Neural crest cell (in vitro differentiated cells): ENCODE results near the gene CSF3. TPM values are rescaled to one million over a fixed set of nuclear protein-coding genes. Genes with fewer than 3 reads are reported as not detected.

Experiments used
- DNase-seq: peaks from one replicate; pipeline ENCODE4 v3.0.0; 2021; ENCODE audit warnings: low read depth, mixed read lengths, low spot score
- H3K27ac Mint-ChIP-seq: one replicate; pipeline ENCODE4 v1.8.0; 2021; ENCODE audit warnings: mild to moderate bottlenecking, mixed read lengths; ENCODE audit not compliant: unreplicated experiment
- H3K27me3 Mint-ChIP-seq: 2 replicates; pipeline ENCODE4 v1.8.0; 2021; ENCODE audit warnings: low read depth, mild to moderate bottlenecking, mixed read lengths
- H3K36me3 Mint-ChIP-seq: 2 replicates; pipeline ENCODE4 v1.8.0; 2021; ENCODE audit warnings: low read depth, mild to moderate bottlenecking, mixed read lengths
- H3K4me1 Mint-ChIP-seq: 2 replicates; pipeline ENCODE4 v1.8.0; 2021; ENCODE audit warnings: mixed read lengths
- H3K4me3 Mint-ChIP-seq: one replicate; pipeline ENCODE4 v1.8.0; 2021; ENCODE audit warnings: mild to moderate bottlenecking, mixed read lengths
- H3K9me3 Mint-ChIP-seq: 2 replicates; pipeline ENCODE4 v1.8.0; 2021; ENCODE audit warnings: mixed read lengths
- CTCF ChIP-seq: fragments of 200-600 bp; sonication (generic); conservative IDR thresholded peaks from 2 replicates; pipeline ENCODE4 v1.5.0; 2021; ENCODE audit warnings: antibody characterized with exemption, mild to moderate bottlenecking
- long read RNA-seq: library from polyadenylated mRNA; unstranded; transcript quantifications from one replicate; pipeline ENCODE4 v2.0.0, GENCODE V29; 2020
- total RNA-seq: library from RNA; stranded (reverse); gene quantifications from 2 replicates; pipeline ENCODE4 v1.2.1, GENCODE V29; 2021

Gene CSF3
- total RNA-seq: not detected in 2 replicates
- long read RNA-seq: 0 reads

- no peak for TF ChIP-seq CTCF
- Mint-ChIP-seq H3K4me1 (peaks cover 12% of the 10 kb centered on the region), H3K36me3 (no peaks in the 10 kb centered on the region), H3K27me3 (peaks cover 3% of the 10 kb centered on the region), H3K27ac (no peak within 1 kb of the TSS), H3K4me3 (no peak within 1 kb of the TSS), H3K9me3 (no peaks in the 10 kb centered on the region)
- no peak for DNase-seq
Observed at GRCh38 chr17:40015005-40015997, at the start of gene CSF3. Gene CSF3 (plus strand): TSS chr17:40015440. CDS start chr17:40015475, 35 bp downstream.

- no peaks in the 10 kb centered on the region for H3K36me3 Mint-ChIP-seq
- no peaks in the 10 kb centered on the region for H3K4me1 Mint-ChIP-seq
- DNase-seq: no peak
- H3K4me3 Mint-ChIP-seq: no peak overlapping the region
- peaks cover 69% of the 10 kb centered on the region for H3K27me3 Mint-ChIP-seq
- TF ChIP-seq CTCF: no peak
- no peak overlapping the region for H3K27ac Mint-ChIP-seq
- no peaks in the 10 kb centered on the region for H3K9me3 Mint-ChIP-seq
Observed at GRCh38 chr17:39966771-39967170, 48.5 kb upstream of the CSF3 start.

GRCh38 chr17:39968761-39969160 lies 46.5 kb upstream of the CSF3 start:
- no peak for DNase-seq
- Mint-ChIP-seq H3K27ac (no peak overlapping the region), H3K9me3 (no peaks in the 10 kb centered on the region), H3K4me3 (no peak overlapping the region), H3K27me3 (peaks cover 83% of the 10 kb centered on the region), H3K4me1 (no peaks in the 10 kb centered on the region), H3K36me3 (no peaks in the 10 kb centered on the region)
- no peak for TF ChIP-seq CTCF

GRCh38 chr17:39969375-39969774 lies 45.9 kb upstream of the CSF3 start:
- Mint-ChIP-seq H3K27ac (no peak overlapping the region), H3K36me3 (no peaks in the 10 kb centered on the region), H3K9me3 (no peaks in the 10 kb centered on the region), H3K4me3 (no peak overlapping the region), H3K4me1 (no peaks in the 10 kb centered on the region), H3K27me3 (peaks cover 85% of the 10 kb centered on the region)
- TF ChIP-seq CTCF: no peak
- DNase-seq: no peak

GRCh38 chr17:39970157-39970692 lies 45.0 kb upstream of the CSF3 start:
- Mint-ChIP-seq H3K4me3 (no peak overlapping the region), H3K27ac (no peak overlapping the region), H3K27me3 (peaks cover 83% of the 10 kb centered on the region)

More at GRCh38 chr17:39970157-39970692, 45.0 kb upstream of the CSF3 start:
- no peaks in the 10 kb centered on the region for H3K4me1 Mint-ChIP-seq
- H3K9me3 Mint-ChIP-seq: no peaks in the 10 kb centered on the region
- no peak for TF ChIP-seq CTCF
- H3K36me3 Mint-ChIP-seq: no peaks in the 10 kb centered on the region
- no peak for DNase-seq
